Heart left ventricle (tissue), 16 donors: ENCODE results near the gene SLC6A20. TPM values are rescaled to one million over a fixed set of nuclear protein-coding genes. Genes with fewer than 3 reads are reported as not detected.

Source experiments
- ATAC-seq, 4 donors: fragments of 200-7000 bp; cut with Tn5 transposase; one replicate each; pipeline ENCODE4 v1.9.1; 2020 to 2022; ENCODE audit warnings: moderate library complexity in 4 of 4, mild to moderate bottlenecking in 3 of 4, moderate number of reproducible peaks in 1 of 4
- DNase-seq, 5 donors: peaks; one replicate each; pipeline ENCODE4 v3.0.0-alpha.2; 2020
- H3K27ac ChIP-seq, 12 donors: fragments of 200-600 bp; sonication (generic) in 4 of 12; one replicate each; pipeline versions ENCODE4 v1.5.0 to v1.8.0; 2016 to 2022; ENCODE audit warnings: mild to moderate bottlenecking in 2 of 12
- H3K27me3 ChIP-seq, 9 donors: fragments of 200-600 bp; sonication (generic) in 2 of 9; one replicate each; pipeline versions ENCODE4 v1.5.1 to v1.8.0; 2016 to 2022; ENCODE audit warnings: mild to moderate bottlenecking in 3 of 9
- H3K36me3 ChIP-seq, 9 donors: fragments of 200-600 bp; sonication (generic) in 2 of 9; one replicate each; pipeline versions ENCODE4 v1.5.0 to v1.8.0; 2018 to 2022; ENCODE audit warnings: mild to moderate bottlenecking in 2 of 9
- H3K4me1 ChIP-seq, 12 donors: fragments of 200-600 bp; sonication (generic) in 4 of 12; one replicate each; pipeline versions ENCODE4 v1.5.0 to v1.8.0; 2016 to 2022; ENCODE audit warnings: mild to moderate bottlenecking in 3 of 12
- H3K4me3 ChIP-seq, 12 donors: fragments of 200-600 bp; sonication (generic) in 4 of 12; one replicate each; pipeline versions ENCODE4 v1.5.0 to v1.8.0; 2017 to 2022; ENCODE audit warnings: mild to moderate bottlenecking in 9 of 12, moderate library complexity in 4 of 12
- H3K9me3 ChIP-seq, 12 donors: fragments of 200-600 bp; sonication (generic) in 4 of 12; one replicate each; pipeline versions ENCODE4 v1.5.0 to v1.8.0; 2016 to 2022; ENCODE audit warnings: mild to moderate bottlenecking in 1 of 12
- POLR2A ChIP-seq, 2 donors: fragments of 450-650 bp; IDR thresholded peaks; one replicate each; pipeline ENCODE4 v1.6.1; 2017; ENCODE audit warnings: antibody characterized with exemption in 2 of 2, mild to moderate bottlenecking in 2 of 2, moderate library complexity in 2 of 2
- WGBS, 4 donors: extraction: QIAGEN DNeasy Blood & Tissue Kit in 2 of 4; methylation state at CpG; one replicate each; pipeline versions ENCODE4 v1.1.5 to v1.1.7; 2013 to 2018; 5-methylcytosine and 5-hydroxymethylcytosine counted together
- intact Hi-C, 10 donors: fragments of 100-400 bp; cut with DNase I; formaldehyde crosslinking; loops; one replicate each; pipeline versions ENCODE4 v1.11.1 to v1.14.2; 2022
- polyA plus RNA-seq, 2 donors: library from polyadenylated mRNA; stranded (reverse); fragments of 200-250 nt; gene quantifications; one replicate each; pipeline ENCODE4 v1.2.3, GENCODE V29; 2013
- total RNA-seq, 9 donors: library from RNA; depleted of rRNA in 2 of 9; stranded (reverse); fragments of >200 nt in 2 of 9; fragmentation: NEBNext Ultra II Directional in 3 of 9; extraction: Animal tissue kit (Norgen Biotek cat#: 25700) in 3 of 9; gene quantifications; one replicate each; pipeline versions ENCODE4 v1.1.0 to v1.2.4, GENCODE V29; 2016 to 2023
- TF ChIP-seq, protein P1 (sequence below), 12 donors: fragments of 200-600 bp; sonication (generic) in 4 of 12; IDR thresholded peaks; one replicate each; pipeline versions ENCODE4 v1.5.0 to v1.8.0; 2018 to 2022; ENCODE audit warnings: antibody characterized with exemption in 12 of 12, mild to moderate bottlenecking in 5 of 12
- donor health status: ischemic (EF 13 %, LVEDD 7.1; RV severe dilation, severe dysfunction).
- donor health status: healthy with polysubstance abuse.
- donor health status: DM: no; HTN: yes; CAD: no.
- donor health status: DM: no; HTN: no; CAD: no.
- donor health status: ischemic (EF 25% LVEDD 6.9; RV normal size, moderate dysfunction).
- donor health status: ischemic (EF 25% LVEDD 5.7; RV mildly dilated, moderate dysfunction).
- donor health status: healthy.
- donor health status: DM: yes; HTN: yes; CAD: no.
- donor health status: ischemic (EF 35%, LVEDD 5.7; RV mildly dilated, moderate dysfunction).
- donor health status: nonischemic (EF 11% LVEDD 7.7; RV severe dilation, severe dysfunction).
- donor health status: DM: yes; HTN: yes; CAD: no.
- donor health status: PGD.
- donor health status: ischemic (EF 29% LVEDD 5.4; RV normal size, mild dysfunction).
- donor health status: nonischemic (EF 23%, LVEDD 6.1; RV moderate dilation, normal function).

Gene SLC6A20
- total and polyA plus RNA-seq, 11 donors = 0.12 to 0.59 (median 0.19) TPM; not detected in 8

DNA sequence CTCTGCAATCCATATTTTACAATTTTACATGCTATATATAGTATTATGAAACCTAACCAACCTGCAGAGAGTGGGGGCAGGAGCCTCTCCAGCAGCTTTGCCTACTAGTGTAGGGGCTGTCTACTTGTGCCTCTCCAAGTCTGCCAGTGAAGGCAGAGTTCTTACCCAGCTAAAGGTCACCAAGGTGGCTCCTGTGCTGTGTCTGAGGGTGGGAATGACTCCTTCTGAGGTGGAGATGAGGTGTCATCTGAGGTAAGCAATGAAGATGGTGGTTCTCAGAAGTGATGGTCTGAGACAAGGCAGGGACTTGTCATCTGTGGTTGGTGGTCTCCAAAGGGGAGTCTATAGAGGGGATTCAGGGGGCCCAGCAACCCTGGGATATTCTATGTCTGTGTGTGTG lies 59.6 kb downstream of the SLC6A20 start:
- ATAC-seq = peak in 1 of 4 donors; percentile 20
- no peaks in the 10 kb centered on the region for H3K27me3 ChIP-seq
- H3K4me3 ChIP-seq = no peak overlapping the region
- H3K27ac ChIP-seq = no peak overlapping the region
- no peak for TF ChIP-seq POLR2A (IDR thresholded peaks at IDR 0.05)
- TF ChIP-seq, protein P1, sequence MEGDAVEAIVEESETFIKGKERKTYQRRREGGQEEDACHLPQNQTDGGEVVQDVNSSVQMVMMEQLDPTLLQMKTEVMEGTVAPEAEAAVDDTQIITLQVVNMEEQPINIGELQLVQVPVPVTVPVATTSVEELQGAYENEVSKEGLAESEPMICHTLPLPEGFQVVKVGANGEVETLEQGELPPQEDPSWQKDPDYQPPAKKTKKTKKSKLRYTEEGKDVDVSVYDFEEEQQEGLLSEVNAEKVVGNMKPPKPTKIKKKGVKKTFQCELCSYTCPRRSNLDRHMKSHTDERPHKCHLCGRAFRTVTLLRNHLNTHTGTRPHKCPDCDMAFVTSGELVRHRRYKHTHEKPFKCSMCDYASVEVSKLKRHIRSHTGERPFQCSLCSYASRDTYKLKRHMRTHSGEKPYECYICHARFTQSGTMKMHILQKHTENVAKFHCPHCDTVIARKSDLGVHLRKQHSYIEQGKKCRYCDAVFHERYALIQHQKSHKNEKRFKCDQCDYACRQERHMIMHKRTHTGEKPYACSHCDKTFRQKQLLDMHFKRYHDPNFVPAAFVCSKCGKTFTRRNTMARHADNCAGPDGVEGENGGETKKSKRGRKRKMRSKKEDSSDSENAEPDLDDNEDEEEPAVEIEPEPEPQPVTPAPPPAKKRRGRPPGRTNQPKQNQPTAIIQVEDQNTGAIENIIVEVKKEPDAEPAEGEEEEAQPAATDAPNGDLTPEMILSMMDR (IDR thresholded peaks at IDR 0.05) = no peak
- H3K36me3 ChIP-seq = peaks cover 0 to 100% (median 98%) of the 10 kb centered on the region in 9 donors
- no peaks in the 10 kb centered on the region for H3K9me3 ChIP-seq
- peaks cover 0 to 4% (median 0%) of the 10 kb centered on the region in 12 donors for H3K4me1 ChIP-seq
- intact Hi-C loops = no loop called here
- no peak for DNase-seq

DNA sequence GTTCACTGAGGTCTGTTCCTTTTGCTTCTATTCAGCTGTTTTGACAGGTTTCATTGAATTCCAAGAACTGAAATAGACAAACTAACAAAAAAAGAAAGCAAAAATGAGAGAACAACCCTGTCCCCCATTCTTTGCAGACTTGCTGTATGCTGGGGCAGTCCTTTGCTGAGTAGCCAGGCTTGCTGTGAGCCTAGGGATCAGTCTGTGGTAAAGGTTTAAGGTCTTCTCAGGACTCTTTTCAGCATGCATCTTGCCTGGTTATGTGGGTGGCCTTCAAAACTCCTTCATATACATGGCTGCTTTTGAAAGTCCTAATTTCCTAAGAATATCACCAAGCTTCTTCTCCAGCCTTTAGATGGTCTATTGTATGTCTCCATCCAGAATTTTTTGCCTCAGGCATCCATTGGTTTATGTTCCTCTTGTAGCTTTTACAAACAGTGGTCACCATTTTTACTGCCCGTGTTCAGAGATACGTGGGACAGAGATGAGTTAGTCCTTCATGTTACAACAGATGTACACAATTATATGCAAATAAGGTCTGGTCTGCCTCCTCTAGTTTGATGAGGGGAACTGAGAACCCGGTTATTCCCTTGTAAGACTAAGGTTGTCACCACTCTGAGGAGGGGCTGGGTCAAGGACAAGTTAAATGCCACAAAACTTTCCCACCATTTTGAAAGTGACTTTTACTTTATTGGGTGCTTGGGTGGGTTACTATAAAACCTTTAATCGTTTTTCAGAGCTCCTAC lies 65.8 kb downstream of the SLC6A20 start:
- TF ChIP-seq, protein P1 (IDR thresholded peaks at IDR 0.05) = no peak
- TF ChIP-seq POLR2A (IDR thresholded peaks at IDR 0.05) = no peak
- H3K27ac ChIP-seq = no peak overlapping the region
- 92 to 94% (median 93%) methylated on average over 4 of the region's 4 CpGs for WGBS, 4 donors
- peaks cover 0 to 18% (median 0%) of the 10 kb centered on the region in 12 donors for H3K4me1 ChIP-seq
- peaks cover 0 to 82% (median 70%) of the 10 kb centered on the region in 9 donors for H3K36me3 ChIP-seq
- intact Hi-C loops = no loop called here
- no peak overlapping the region for H3K4me3 ChIP-seq
- H3K27me3 ChIP-seq = no peaks in the 10 kb centered on the region
- ATAC-seq = no peak
- DNase-seq = no peak
- no peaks in the 10 kb centered on the region for H3K9me3 ChIP-seq

DNA sequence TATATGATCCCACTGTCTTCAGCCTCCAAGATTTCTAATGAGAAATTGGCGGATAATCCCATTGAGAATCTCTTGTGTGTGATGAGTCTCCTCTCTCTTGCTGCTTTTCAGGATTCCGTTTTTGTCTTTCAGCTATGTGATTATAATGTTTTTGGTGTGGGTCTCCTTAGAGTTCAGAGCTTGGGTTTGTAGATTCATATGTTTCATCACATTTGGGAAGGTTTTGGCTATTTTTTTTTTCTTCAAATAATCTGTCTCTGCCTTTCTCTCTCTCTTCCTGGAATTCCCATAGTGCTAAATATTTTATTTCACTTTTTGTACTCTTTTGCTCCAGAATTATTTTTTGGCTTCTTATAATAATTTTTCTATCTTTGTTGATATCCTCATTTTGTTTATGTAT lies 66.7 kb downstream of the SLC6A20 start:
- H3K4me3 ChIP-seq = no peak overlapping the region
- H3K27ac ChIP-seq = no peak overlapping the region
- intact Hi-C loops = no loop called here
- no peak for DNase-seq
- no peaks in the 10 kb centered on the region for H3K9me3 ChIP-seq
- 68 to 97% (median 85%) methylated on average over 2 of the region's 2 CpGs for WGBS, 4 donors
- H3K4me1 ChIP-seq = peaks cover 0 to 28% (median 0%) of the 10 kb centered on the region in 12 donors
- peaks cover 0 to 81% (median 65%) of the 10 kb centered on the region in 9 donors for H3K36me3 ChIP-seq
- no peaks in the 10 kb centered on the region for H3K27me3 ChIP-seq
- no peak for TF ChIP-seq POLR2A (IDR thresholded peaks at IDR 0.05)
- TF ChIP-seq, protein P1 (IDR thresholded peaks at IDR 0.05) = no peak
- no peak for ATAC-seq

DNA sequence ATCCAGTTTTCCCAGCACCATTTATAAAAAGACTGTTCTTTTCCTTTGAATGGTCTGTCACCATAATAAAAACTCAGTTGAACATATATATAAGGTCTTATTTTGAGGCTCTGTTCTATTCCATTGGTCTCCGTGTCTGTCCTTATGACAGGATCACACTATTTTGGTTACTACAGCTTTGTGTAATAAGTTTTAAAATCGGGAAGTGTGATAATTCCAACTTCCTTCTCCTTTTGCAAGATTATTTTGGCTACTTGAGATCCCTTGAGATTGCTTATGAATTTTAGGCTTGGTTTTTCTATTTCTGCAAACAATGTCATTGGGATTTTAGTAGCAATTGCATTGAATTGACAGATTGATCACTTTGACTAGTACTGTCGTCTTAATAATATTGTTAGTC lies 71.4 kb downstream of the SLC6A20 start:
- DNase-seq (no peak), ATAC-seq (no peak)
- H3K27me3 ChIP-seq = no peaks in the 10 kb centered on the region
- H3K4me3 ChIP-seq = no peak overlapping the region
- no peak for TF ChIP-seq POLR2A (IDR thresholded peaks at IDR 0.05)
- TF ChIP-seq, protein P1 (IDR thresholded peaks at IDR 0.05) = no peak
- H3K4me1 ChIP-seq = peaks cover 0 to 30% (median 0%) of the 10 kb centered on the region in 12 donors
- no peaks in the 10 kb centered on the region for H3K9me3 ChIP-seq
- H3K36me3 ChIP-seq = peaks cover 0 to 77% (median 60%) of the 10 kb centered on the region in 9 donors
- intact Hi-C loops = no loop called here
- WGBS, 4 donors = 76 to 79% (median 77%) methylated on average over 3 of the region's 3 CpGs
- H3K27ac ChIP-seq = no peak overlapping the region
